Mesendoderm (in vitro differentiated cells): ENCODE results near the gene CCNB1.

Experiments
- DNase-seq: peaks from one replicate; pipeline ENCODE4 v3.0.0; 2013
- H2AK5ac ChIP-seq: 2 replicates; pipeline ENCODE4 v1.6.1; 2013; ENCODE audit warnings: low read length, inconsistent platforms
- H2BK120ac ChIP-seq: 2 replicates; pipeline ENCODE4 v1.6.1; 2013; ENCODE audit warnings: low read depth, mild to moderate bottlenecking, low read length, moderate library complexity, mixed read lengths
- H2BK15ac ChIP-seq: replicated peaks from 2 replicates; pipeline ENCODE4 v1.6.1; 2013; ENCODE audit warnings: low read depth, mild to moderate bottlenecking, moderate library complexity
- H2BK5ac ChIP-seq: 2 replicates; pipeline ENCODE4 v1.6.1; 2013; ENCODE audit warnings: low read length, inconsistent platforms
- H3K18ac ChIP-seq: 2 replicates; pipeline ENCODE4 v1.6.1; 2013; ENCODE audit warnings: mild to moderate bottlenecking, low read length, mixed read lengths
- H3K23ac ChIP-seq: one replicate; pipeline ENCODE4 v1.6.1; 2013; ENCODE audit warnings: low read length
- H3K27ac ChIP-seq: 2 replicates; pipeline ENCODE4 v1.5.1; 2013; ENCODE audit warnings: low read depth, mild to moderate bottlenecking, inconsistent platforms, low read length, moderate library complexity
- H3K27me3 ChIP-seq: 2 replicates; pipeline ENCODE4 v1.6.1; 2013; ENCODE audit warnings: low read length, control low read depth, mild to moderate bottlenecking, inconsistent platforms; ENCODE audit not compliant: insufficient read depth, poor library complexity
- H3K36me3 ChIP-seq: 2 replicates; pipeline ENCODE4 v1.6.1; 2013; ENCODE audit warnings: low read length, inconsistent platforms; ENCODE audit not compliant: control insufficient read depth, insufficient read depth
- H3K4ac ChIP-seq: one replicate; pipeline ENCODE4 v1.6.1; 2013; ENCODE audit warnings: low read depth, mild to moderate bottlenecking, low read length, moderate library complexity
- H3K4me1 ChIP-seq: 2 replicates; pipeline ENCODE4 v1.6.1; 2013; ENCODE audit warnings: low read depth, low read length, inconsistent platforms; ENCODE audit not compliant: control insufficient read depth
- H3K4me2 ChIP-seq: 2 replicates; pipeline ENCODE4 v1.6.1; 2013; ENCODE audit warnings: low read length
- H3K4me3 ChIP-seq: 2 replicates; pipeline ENCODE4 v1.5.1; 2013; ENCODE audit warnings: mild to moderate bottlenecking, low read length
- H3K56ac ChIP-seq: one replicate; pipeline ENCODE4 v1.6.1; 2013; ENCODE audit warnings: low read length
- H3K79me1 ChIP-seq: 2 replicates; pipeline ENCODE4 v1.6.1; 2013; ENCODE audit warnings: low read length, inconsistent platforms
- H3K79me2 ChIP-seq: 2 replicates; pipeline ENCODE4 v1.6.1; 2013; ENCODE audit warnings: mild to moderate bottlenecking, low read length; ENCODE audit not compliant: control insufficient read depth, insufficient read depth
- H3K9ac ChIP-seq: 2 replicates; pipeline ENCODE4 v1.6.1; 2013; ENCODE audit warnings: low read length, inconsistent platforms
- H4K5ac ChIP-seq: one replicate; pipeline ENCODE4 v1.6.1; 2013; ENCODE audit warnings: low read length
- H4K8ac ChIP-seq: one replicate; pipeline ENCODE4 v1.6.1; 2013; ENCODE audit warnings: low read depth, mild to moderate bottlenecking, control low read depth, low read length, moderate library complexity
- WGBS: extraction: QIAGEN DNeasy Blood & Tissue Kit; methylation state at CpG from one replicate; pipeline ENCODE4 v1.1.7; 2013; ENCODE audit warnings: low lambda C conversion rate, missing lambda C conversion rate; ENCODE audit not compliant: insufficient coverage; ENCODE audit errors: extremely low coverage; 5-methylcytosine and 5-hydroxymethylcytosine counted together

CCNB1 gene

DNA sequence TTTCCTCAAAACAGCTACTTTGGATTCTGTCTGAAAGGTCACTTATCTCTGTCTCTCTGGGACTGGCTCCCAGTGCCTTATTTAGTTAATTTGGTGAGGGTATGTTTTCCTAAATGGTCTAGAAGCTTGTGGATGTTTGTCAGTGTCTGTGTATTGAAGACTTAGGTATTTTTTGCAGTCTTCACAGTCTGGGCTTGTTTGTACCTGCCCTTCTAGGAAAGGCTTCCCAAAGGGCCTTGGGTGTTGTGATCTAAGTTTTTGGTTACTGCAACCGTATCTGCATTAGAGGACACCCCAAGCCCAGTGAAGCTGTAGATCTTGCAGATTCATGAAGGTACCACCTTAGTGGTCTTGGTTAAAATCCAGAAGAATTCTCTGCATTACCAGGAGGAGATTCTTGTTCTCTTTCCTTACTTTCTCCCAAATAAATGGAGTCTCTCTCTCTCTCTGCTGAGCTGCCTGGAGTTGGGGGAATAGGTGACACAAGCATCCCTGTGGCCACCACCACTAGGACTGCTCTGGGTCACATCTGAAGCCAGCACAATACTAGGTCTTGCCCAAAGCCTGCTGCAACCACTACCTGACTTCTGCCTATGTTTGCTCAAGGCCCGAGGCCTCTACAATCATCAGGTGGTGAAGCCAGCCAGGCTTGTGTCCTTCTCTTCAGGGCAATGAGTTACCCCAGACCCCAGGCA is 17.8 kb upstream of the CCNB1 start:
- H3K4me1 ChIP-seq = no peaks in the 10 kb centered on the region
- no peak overlapping the region for H2BK5ac ChIP-seq
- no peak overlapping the region for H2BK15ac ChIP-seq
- no peaks in the 10 kb centered on the region for H3K27me3 ChIP-seq
- H2AK5ac ChIP-seq = no peak overlapping the region
- no peaks in the 10 kb centered on the region for H3K36me3 ChIP-seq
- H3K18ac ChIP-seq = no peak overlapping the region
- no peak overlapping the region for H3K4ac ChIP-seq
- no peak overlapping the region for H4K5ac ChIP-seq
- no peak overlapping the region for H3K56ac ChIP-seq
- no peak overlapping the region for H3K4me3 ChIP-seq
- H3K23ac ChIP-seq = no peak overlapping the region
- no peak overlapping the region for H3K9ac ChIP-seq
- H3K4me2 ChIP-seq = no peak overlapping the region
- DNase-seq = peak; percentile 46
- no peaks in the 10 kb centered on the region for H3K79me1 ChIP-seq
- no peak overlapping the region for H2BK120ac ChIP-seq
- no peak overlapping the region for H4K8ac ChIP-seq
- no CpG with 5 or more reads among the region's 2 CpGs for WGBS
- no peak overlapping the region for H3K27ac ChIP-seq
- H3K79me2 ChIP-seq = no peaks in the 10 kb centered on the region

DNA sequence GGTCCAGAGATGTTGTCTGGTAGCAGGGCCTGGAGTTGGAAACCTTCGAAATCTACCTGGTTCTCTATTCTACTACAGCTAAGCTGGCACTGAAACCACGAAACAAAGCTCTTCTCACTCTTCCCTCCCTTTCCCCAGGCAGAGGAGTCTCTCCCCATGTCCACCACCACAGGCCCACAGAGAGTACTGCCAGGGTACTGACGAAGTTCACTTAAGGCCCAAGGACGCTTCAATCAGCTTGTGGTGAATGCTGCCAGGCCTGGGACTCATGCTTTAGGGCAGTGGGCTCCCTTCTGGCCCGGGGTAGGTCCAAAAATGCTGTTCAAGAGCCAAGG is 17.3 kb upstream of the CCNB1 start:
- no peaks in the 10 kb centered on the region for H3K4me1 ChIP-seq
- no peak overlapping the region for H3K4me2 ChIP-seq
- no peak overlapping the region for H2AK5ac ChIP-seq
- no peaks in the 10 kb centered on the region for H3K79me2 ChIP-seq
- WGBS = no CpG with 5 or more reads among the region's 5 CpGs
- H3K4me3 ChIP-seq = no peak overlapping the region
- no peak overlapping the region for H3K27ac ChIP-seq
- no peaks in the 10 kb centered on the region for H3K36me3 ChIP-seq
- H3K4ac ChIP-seq = no peak overlapping the region
- H4K5ac ChIP-seq = no peak overlapping the region
- peak overlapping the region; percentile 49 for H3K56ac ChIP-seq
- H3K79me1 ChIP-seq = no peaks in the 10 kb centered on the region
- H2BK15ac ChIP-seq = no peak overlapping the region
- no peak for DNase-seq
- H2BK120ac ChIP-seq = no peak overlapping the region
- H3K9ac ChIP-seq = no peak overlapping the region
- no peak overlapping the region for H3K18ac ChIP-seq
- no peaks in the 10 kb centered on the region for H3K27me3 ChIP-seq
- no peak overlapping the region for H2BK5ac ChIP-seq
- no peak overlapping the region for H3K23ac ChIP-seq
- no peak overlapping the region for H4K8ac ChIP-seq

DNA sequence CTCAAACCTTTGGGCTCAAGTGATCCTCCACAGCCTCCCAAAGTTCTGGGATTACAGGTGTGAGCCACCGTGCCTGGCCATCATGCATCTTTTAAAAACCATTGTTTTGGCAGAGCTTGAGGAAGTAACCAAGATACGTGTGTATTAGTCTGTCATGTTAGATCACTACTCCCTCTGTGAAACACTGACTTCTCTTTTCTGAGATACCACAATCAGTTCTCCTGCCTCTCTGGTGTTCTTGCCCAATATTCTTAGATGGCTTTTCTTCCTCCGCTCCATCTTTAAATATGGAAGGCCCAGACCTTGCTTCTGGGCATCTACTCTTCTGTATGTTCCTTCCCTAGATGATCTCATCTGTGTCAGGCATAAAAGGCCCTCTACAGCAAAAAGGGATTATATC is 14.2 kb upstream of the CCNB1 start:
- H4K5ac ChIP-seq = no peak overlapping the region
- no peak overlapping the region for H2AK5ac ChIP-seq
- no peak overlapping the region for H4K8ac ChIP-seq
- no peak overlapping the region for H3K18ac ChIP-seq
- no peak overlapping the region for H2BK15ac ChIP-seq
- H2BK120ac ChIP-seq = no peak overlapping the region
- H3K79me2 ChIP-seq = no peaks in the 10 kb centered on the region
- no peak for DNase-seq
- no peak overlapping the region for H3K4me2 ChIP-seq
- H3K4me3 ChIP-seq = no peak overlapping the region
- no peak overlapping the region for H3K23ac ChIP-seq
- H3K56ac ChIP-seq = no peak overlapping the region
- no CpG with 5 or more reads among the region's 3 CpGs for WGBS
- H3K27ac ChIP-seq = no peak overlapping the region
- H3K27me3 ChIP-seq = no peaks in the 10 kb centered on the region
- H3K4ac ChIP-seq = no peak overlapping the region
- no peaks in the 10 kb centered on the region for H3K4me1 ChIP-seq
- no peak overlapping the region for H3K9ac ChIP-seq
- no peaks in the 10 kb centered on the region for H3K36me3 ChIP-seq
- H3K79me1 ChIP-seq = no peaks in the 10 kb centered on the region
- no peak overlapping the region for H2BK5ac ChIP-seq

DNA sequence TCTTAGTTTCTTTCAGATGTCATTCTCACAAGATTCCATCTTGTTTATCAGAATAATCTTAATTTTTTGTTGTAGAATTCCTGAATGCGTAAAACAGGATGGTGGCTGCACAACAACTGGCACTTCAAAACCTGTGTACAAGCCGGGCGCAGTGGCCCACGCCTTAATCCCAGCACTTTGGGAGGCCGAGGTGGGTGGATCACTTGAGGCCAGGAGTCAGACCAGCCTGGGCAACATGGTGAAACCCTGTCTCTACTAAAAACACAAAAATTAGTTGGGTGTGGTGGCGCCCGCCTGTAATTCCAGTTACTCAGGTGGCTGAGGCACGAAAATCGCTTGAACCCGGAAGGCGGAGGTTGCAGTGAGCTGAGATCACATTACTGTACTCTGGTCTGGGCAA is 10.5 kb upstream of the CCNB1 start:
- no peak overlapping the region for H3K27ac ChIP-seq
- no peak overlapping the region for H3K23ac ChIP-seq
- no peaks in the 10 kb centered on the region for H3K79me2 ChIP-seq
- no peak overlapping the region for H3K18ac ChIP-seq
- no peak overlapping the region for H2AK5ac ChIP-seq
- no peaks in the 10 kb centered on the region for H3K27me3 ChIP-seq
- H2BK15ac ChIP-seq = no peak overlapping the region
- H3K36me3 ChIP-seq = no peaks in the 10 kb centered on the region
- H4K5ac ChIP-seq = no peak overlapping the region
- no peak overlapping the region for H3K4me2 ChIP-seq
- no peak overlapping the region for H2BK5ac ChIP-seq
- no peaks in the 10 kb centered on the region for H3K79me1 ChIP-seq
- H3K4me1 ChIP-seq = no peaks in the 10 kb centered on the region
- H3K9ac ChIP-seq = no peak overlapping the region
- no peak overlapping the region for H4K8ac ChIP-seq
- no peak overlapping the region for H3K4me3 ChIP-seq
- no peak overlapping the region for H2BK120ac ChIP-seq
- no CpG with 5 or more reads among the region's 11 CpGs for WGBS
- DNase-seq = no peak
- no peak overlapping the region for H3K4ac ChIP-seq
- H3K56ac ChIP-seq = no peak overlapping the region

DNA sequence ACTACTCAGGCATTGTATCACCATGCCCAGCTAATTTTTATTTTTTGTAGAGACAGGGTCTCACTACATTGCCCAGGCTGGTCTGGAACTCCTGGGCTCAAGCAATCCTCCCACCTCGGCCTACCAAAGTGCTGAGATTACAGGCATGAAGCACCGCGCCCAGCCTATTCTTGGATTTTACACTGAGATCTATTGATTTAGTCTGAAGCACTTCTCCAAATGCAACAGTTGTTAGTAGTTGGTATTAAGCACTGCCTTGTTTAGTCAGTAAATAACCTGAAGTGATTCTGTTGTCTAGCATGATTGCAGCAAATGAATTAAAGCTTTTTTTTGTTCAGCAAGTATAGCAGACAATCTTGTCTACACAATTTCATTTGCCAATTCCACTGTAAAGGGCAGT is 8.9 kb upstream of the CCNB1 start:
- Histone ChIP-seq H2BK5ac (no peak overlapping the region), H3K27me3 (no peaks in the 10 kb centered on the region), H4K8ac (no peak overlapping the region), H3K4ac (no peak overlapping the region), H3K18ac (no peak overlapping the region), H3K4me1 (no peaks in the 10 kb centered on the region), H3K23ac (no peak overlapping the region), H3K56ac (no peak overlapping the region), H2BK120ac (no peak overlapping the region), H3K27ac (no peak overlapping the region), H3K4me2 (no peak overlapping the region), H4K5ac (no peak overlapping the region), H3K79me1 (no peaks in the 10 kb centered on the region), H3K36me3 (no peaks in the 10 kb centered on the region), H3K79me2 (no peaks in the 10 kb centered on the region), H2BK15ac (no peak overlapping the region), H3K4me3 (no peak overlapping the region), H2AK5ac (no peak overlapping the region), H3K9ac (no peak overlapping the region)
- WGBS = no CpG with 5 or more reads among the region's 3 CpGs
- DNase-seq = no peak

DNA sequence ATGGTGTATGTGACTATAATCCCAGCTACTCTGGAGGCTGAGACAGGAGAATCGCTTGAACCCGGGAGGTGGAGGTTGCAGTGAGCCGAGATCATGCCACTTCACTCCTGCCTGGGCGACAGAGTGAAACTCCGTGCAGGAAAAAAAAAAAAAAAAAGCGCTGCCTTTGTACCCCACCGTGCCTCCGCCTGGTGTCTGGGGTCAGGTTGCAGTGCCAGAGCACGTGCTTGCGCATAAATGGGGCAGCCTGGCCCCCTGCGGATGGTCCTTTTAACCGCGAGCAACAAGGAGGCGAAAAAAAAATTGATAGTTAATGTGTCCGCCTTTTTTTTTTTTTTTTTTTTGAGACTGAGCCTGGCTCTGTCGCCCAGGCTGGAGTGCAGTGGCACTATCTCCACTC is 6.3 kb upstream of the CCNB1 start:
- no peak overlapping the region for H2BK5ac ChIP-seq
- H3K4me1 ChIP-seq = no peaks in the 10 kb centered on the region
- no CpG with 5 or more reads among the region's 16 CpGs for WGBS
- no peak overlapping the region for H2BK120ac ChIP-seq
- no peak overlapping the region for H3K4me3 ChIP-seq
- no peaks in the 10 kb centered on the region for H3K36me3 ChIP-seq
- H3K79me2 ChIP-seq = no peaks in the 10 kb centered on the region
- H3K4me2 ChIP-seq = no peak overlapping the region
- H3K4ac ChIP-seq = no peak overlapping the region
- H3K23ac ChIP-seq = no peak overlapping the region
- no peak overlapping the region for H3K27ac ChIP-seq
- H3K56ac ChIP-seq = no peak overlapping the region
- no peak for DNase-seq
- H2AK5ac ChIP-seq = no peak overlapping the region
- H2BK15ac ChIP-seq = no peak overlapping the region
- no peak overlapping the region for H4K8ac ChIP-seq
- H3K27me3 ChIP-seq = no peaks in the 10 kb centered on the region
- no peak overlapping the region for H4K5ac ChIP-seq
- no peak overlapping the region for H3K18ac ChIP-seq
- H3K79me1 ChIP-seq = no peaks in the 10 kb centered on the region
- no peak overlapping the region for H3K9ac ChIP-seq
